Mesodermal cell (in vitro differentiated cells): ENCODE measurements around the gene UCP3.

Experiments
- H3K27ac ChIP-seq: 2 replicates; pipeline ENCODE4 v1.7.0; 2013; ENCODE audit warnings: mild to moderate bottlenecking, low read depth, low read length, moderate library complexity; ENCODE audit not compliant: severe bottlenecking
- H3K36me3 ChIP-seq: 2 replicates; pipeline ENCODE4 v1.7.1; 2013; ENCODE audit warnings: mild to moderate bottlenecking, low read length, moderate library complexity; ENCODE audit not compliant: control insufficient read depth, insufficient read depth
- H3K4me1 ChIP-seq: one replicate; pipeline ENCODE4 v1.7.1; 2013; ENCODE audit warnings: mild to moderate bottlenecking, low read length; ENCODE audit not compliant: insufficient read depth, control insufficient read depth, poor library complexity, severe bottlenecking
- H3K4me3 ChIP-seq: 2 replicates; pipeline ENCODE4 v1.7.0; 2013; ENCODE audit warnings: low read length, control low read depth, mild to moderate bottlenecking; ENCODE audit not compliant: insufficient read depth, poor library complexity, severe bottlenecking; ENCODE audit errors: extremely low read depth
- H3K9me3 ChIP-seq: 2 replicates; pipeline ENCODE4 v1.7.1; 2013; ENCODE audit warnings: mild to moderate bottlenecking, low read length, moderate library complexity; ENCODE audit not compliant: control insufficient read depth
- WGBS, 2 experiments: methylation state at CpG; one replicate each; pipeline ENCODE4 v1.1.5; 2013; ENCODE audit warnings: missing lambda C conversion rate in 2 of 2; ENCODE audit not compliant: insufficient coverage in 2 of 2; 5-methylcytosine and 5-hydroxymethylcytosine counted together

UCP3 gene

DNA sequence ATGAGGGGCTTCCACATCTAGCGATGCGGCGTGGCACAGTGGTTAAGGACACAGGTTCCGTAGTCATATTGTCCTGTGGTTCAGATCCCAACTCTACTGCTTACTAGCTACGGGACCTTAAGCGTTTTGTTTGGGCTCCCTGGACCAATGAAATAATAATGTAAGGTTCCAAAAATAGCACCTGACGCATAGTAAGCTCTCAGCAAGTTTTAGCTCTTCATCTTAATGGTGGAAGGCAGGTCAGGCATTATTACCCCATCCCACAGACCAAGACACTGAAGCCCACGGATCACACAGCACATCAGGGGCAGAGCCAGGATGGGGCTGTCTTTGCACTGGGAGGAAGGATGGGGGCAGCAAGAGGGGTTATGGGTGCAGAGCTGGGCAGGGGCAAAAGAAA is 45.0 kb downstream of the UCP3 start:
- Histone ChIP-seq H3K4me1 (no peaks in the 10 kb centered on the region), H3K4me3 (no peak overlapping the region), H3K36me3 (no peaks in the 10 kb centered on the region), H3K9me3 (no peaks in the 10 kb centered on the region), H3K27ac (no peak overlapping the region)
- 88% methylated on average over 6 of the region's 8 CpGs for WGBS, 2 experiments

DNA sequence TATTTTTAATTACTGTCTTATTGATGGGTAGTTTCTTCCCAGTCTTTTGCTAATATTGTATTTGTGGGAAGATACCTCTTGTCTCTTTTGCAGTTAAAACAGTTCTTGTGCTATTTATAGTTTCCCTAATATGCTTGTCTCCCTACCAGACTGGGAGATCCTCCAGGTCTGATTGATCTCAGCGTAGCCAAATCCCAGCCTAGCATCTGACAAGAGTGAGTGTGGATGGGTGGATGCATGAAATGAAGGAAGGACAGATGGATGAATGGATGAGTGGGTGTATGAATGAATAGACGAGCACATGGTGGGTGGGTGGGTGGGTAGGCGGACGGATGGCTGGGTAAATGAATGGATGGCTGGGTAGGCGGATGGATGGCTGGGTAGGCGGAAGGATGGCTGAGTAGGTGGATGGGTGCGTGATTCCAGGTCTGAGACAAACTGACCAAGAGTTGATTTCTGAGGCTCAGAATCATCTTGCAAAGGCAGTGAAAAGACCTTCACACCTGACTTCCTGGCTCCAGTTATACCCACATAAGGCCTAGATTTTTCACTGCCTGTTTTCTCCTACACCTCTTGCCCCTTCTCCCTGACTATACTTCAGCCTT is 46.7 kb downstream of the UCP3 start:
- Histone ChIP-seq H3K4me3 (no peak overlapping the region), H3K36me3 (no peaks in the 10 kb centered on the region), H3K4me1 (no peaks in the 10 kb centered on the region), H3K27ac (no peak overlapping the region), H3K9me3 (no peaks in the 10 kb centered on the region)
- 88 to 98% methylated on average over 5 to 7 of the region's 7 CpGs for WGBS, 2 experiments

DNA sequence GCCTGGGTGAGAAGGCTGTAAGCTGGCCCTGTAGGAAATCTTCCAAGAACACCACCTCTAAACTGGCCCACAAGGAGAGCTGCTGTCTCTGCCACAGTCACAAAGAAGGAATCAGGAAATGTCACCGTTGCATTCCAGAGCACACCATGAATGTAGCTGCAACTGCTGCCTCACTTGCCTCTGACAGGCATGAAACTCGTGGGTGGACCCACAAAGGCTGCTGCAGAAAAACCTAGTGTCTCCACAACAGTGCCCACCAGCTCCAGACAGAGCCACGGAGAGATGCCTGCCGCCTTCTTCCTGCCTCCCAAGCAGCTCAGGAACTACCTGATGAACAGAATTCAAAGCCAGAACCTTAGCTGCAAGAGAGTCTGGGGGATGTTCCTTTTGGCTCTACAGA is 47.6 kb downstream of the UCP3 start:
- WGBS, 2 experiments = 76 to 80% methylated on average over 4 of the region's 4 CpGs
- Histone ChIP-seq H3K4me1 (peaks cover 3% of the 10 kb centered on the region), H3K4me3 (no peak overlapping the region), H3K27ac (no peak overlapping the region), H3K9me3 (no peaks in the 10 kb centered on the region), H3K36me3 (no peaks in the 10 kb centered on the region)

DNA sequence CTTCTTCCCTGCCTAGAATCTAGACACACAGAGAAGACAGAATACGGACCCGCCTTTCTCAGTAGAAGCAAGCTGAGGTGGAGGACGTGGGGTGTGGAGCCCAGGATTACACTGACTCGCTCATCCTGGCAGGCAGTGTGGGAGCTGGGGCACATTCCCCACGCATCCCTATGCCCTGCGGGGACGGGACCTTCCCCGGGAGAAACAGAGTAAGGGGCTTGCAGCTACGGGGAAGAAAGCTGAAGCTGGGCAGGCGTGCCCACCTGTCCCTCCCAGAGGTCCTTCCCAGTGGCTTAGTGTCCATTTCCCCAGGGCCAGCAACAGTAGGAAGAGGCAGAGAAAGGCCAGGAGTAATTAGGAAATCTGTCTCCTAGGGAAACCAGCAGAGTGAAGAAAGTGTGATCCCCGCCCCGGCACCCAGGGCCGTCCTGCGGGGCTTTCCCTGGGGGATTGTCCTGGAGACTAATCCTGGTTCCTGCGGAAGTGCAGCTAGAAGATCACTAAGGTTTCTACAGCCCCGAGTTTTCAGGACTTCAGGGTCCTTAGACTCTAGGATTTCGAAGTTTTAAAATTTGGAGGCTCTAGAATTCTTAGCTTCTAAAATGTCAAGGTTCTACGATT is 50.3 kb downstream of the UCP3 start:
- H3K4me3 ChIP-seq = no peak overlapping the region
- H3K9me3 ChIP-seq = no peaks in the 10 kb centered on the region
- no peak overlapping the region for H3K27ac ChIP-seq
- 90 to 91% methylated on average over 12 to 17 of the region's 18 CpGs for WGBS, 2 experiments
- peaks cover 6% of the 10 kb centered on the region for H3K4me1 ChIP-seq
- H3K36me3 ChIP-seq = no peaks in the 10 kb centered on the region

DNA sequence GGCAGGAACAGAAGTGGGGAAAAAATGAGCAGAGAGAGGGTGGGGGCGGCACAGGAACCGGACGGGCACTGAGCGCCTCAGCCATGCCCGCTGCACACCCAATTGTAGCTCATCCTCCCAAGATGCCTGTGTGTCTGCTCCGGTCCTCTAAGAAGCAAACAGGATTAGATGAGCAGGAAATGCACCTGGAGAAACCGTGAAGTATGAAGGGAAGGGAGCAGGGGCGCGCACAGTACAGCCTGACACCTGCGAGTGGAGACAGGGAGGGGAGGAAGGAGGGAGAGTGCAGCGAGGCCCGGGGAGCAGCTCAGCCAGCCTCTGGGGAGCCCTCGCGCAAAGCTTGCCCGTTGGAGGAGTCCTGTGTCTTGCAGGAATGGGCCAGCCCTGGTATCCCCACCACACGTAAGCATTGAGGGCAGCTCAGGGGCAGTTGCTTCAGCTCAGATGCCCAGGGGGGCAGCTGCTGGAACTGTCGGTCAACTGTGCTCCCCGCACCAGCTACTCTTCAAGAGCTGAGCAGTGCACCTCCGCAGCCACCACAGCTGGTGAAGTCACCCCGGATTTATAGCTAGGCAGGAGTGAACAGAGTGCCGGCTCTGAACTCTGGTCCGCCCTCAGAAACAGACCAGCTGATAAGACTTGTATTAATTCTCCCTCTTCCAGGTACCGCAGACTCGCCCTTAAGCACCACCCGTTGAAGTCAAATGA is 51.1 kb downstream of the UCP3 start:
- peaks cover 6% of the 10 kb centered on the region for H3K4me1 ChIP-seq
- no peak overlapping the region for H3K4me3 ChIP-seq
- no peaks in the 10 kb centered on the region for H3K9me3 ChIP-seq
- no peaks in the 10 kb centered on the region for H3K36me3 ChIP-seq
- H3K27ac ChIP-seq = no peak overlapping the region
- WGBS, 2 experiments = 91 to 94% methylated on average over 24 to 25 of the region's 25 CpGs

DNA sequence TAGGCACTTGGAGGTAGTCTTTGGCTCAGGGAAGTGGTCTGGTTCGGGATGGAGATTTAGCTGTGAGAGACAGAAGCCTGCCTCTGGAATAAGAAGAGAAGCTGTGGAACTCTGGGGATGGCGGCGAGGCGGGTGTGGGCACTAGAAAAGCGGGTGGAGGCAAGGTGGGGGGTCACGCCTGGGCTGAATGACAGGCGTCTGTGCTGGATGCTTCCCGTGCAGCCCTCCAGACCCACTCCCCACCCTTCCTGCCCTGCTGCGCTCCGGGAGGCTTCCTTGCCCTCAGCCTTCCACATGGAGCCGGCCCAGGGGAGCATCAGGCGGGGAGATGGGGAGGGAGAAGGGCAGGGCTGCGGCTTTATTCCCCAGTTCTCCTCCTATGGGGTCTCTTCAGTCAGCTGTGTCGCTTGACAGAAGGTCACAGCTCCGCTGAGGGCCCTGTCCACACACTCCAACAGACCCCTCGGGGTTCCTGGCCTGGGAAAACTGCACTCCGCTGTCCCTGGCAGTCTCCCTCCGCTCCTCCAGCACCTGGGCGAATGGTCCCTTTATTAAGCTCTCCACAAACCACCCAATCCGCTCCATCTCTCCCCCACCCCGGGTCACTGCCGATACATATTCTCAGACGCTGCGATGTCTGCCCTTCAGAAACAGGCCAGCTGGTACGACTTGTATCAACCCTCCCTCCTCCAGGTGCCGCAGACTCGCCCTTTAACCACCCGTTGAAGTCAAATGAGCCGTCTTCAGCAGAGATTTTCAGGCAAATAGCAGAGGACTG is 51.8 kb downstream of the UCP3 start:
- WGBS, 2 experiments = 87 to 90% methylated on average over 19 to 21 of the region's 29 CpGs
- no peak overlapping the region for H3K27ac ChIP-seq
- H3K4me1 ChIP-seq = peaks cover 6% of the 10 kb centered on the region
- no peaks in the 10 kb centered on the region for H3K36me3 ChIP-seq
- H3K9me3 ChIP-seq = no peaks in the 10 kb centered on the region
- H3K4me3 ChIP-seq = no peak overlapping the region

DNA sequence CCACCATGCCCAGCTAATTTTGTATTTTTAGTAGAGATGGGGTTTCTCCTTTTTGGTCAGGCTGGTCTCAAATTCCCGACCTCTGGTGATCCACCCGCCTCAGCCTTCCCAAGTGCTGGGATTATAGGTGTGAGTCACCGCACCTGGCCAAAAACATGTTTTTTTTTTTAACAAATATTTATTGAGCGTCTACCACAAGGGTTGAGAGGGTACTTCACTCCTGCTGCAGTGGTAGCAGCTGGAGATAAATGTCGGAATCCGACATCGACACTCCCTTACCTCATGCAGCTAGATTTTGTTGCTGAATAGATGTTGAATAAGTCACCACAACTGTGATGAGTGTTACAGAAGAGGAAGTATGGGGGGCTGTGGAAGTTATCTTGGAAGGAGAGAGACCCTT is 57.1 kb downstream of the UCP3 start:
- no peak overlapping the region for H3K4me3 ChIP-seq
- peaks cover 6% of the 10 kb centered on the region for H3K4me1 ChIP-seq
- H3K36me3 ChIP-seq = no peaks in the 10 kb centered on the region
- no peak overlapping the region for H3K27ac ChIP-seq
- 90% methylated on average over 5 of the region's 7 CpGs; no CpG with 5 or more reads in 1 of the 2 experiments for WGBS, 2 experiments
- peaks cover 6% of the 10 kb centered on the region for H3K9me3 ChIP-seq

DNA sequence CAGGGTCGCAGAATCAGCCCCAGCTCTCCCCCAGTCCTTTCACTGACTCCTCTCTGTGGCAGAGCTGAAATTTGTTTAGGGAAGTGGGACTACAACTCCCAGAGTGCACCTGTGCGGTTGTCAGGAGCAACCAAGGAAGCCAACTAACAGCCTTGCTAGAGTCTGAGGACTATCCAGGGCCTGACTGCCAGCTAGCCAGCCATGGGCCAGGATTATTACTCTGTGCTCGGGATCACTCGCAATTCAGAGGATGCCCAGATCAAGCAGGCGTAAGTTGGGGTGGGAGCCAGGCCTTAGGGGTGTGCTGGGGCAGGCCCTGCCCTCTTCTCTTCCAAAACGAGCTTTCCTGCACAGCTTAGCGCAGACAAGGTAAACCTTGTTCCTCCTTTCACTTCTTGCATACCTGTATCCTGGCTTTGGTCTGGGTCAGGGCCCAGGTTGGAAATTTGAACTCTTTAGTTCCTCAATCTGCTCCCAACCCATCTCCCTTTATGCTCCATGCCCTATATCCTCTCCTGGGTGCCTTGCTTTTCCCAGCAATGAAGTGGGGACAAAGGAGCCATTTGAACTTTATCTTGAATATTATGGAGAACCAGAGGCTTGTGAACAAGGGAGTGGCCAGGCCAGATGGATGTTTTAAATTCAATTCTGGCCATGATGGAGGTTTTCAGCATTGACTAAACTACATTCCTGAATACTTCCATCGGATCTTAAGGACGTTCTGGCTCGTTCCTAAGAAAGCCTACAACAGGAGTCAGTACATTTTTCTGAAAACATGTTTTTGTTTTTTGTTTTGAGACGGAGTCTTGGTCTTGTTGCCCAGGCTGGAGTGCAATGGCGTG is 57.8 kb downstream of the UCP3 start, which contains the start of gene DNAJB13:
TSS of gene DNAJB13 (plus strand) at position 158 of the 842 bp plus-strand sequence. CDS start at position 202, 44 bp downstream.
- H3K4me1 ChIP-seq = peaks cover under 1% of the 10 kb centered on the region
- no peak within 1 kb of the TSS for H3K27ac ChIP-seq
- peaks cover 6% of the 10 kb centered on the region for H3K9me3 ChIP-seq
- WGBS, 2 experiments = 69 to 79% methylated on average over 10 to 11 of the region's 12 CpGs
- H3K4me3 ChIP-seq = no peak within 1 kb of the TSS
- no peaks in the 10 kb centered on the region for H3K36me3 ChIP-seq
